Hepatocyte (in vitro differentiated cells): ENCODE measurements around the gene ZMIZ1. TPM values are rescaled to one million over a fixed set of nuclear protein-coding genes. Genes with fewer than 3 reads are reported as not detected.

ENCODE experiments used
- DNase-seq: peaks from one replicate; pipeline ENCODE4 v3.0.0-alpha.2; 2016; ENCODE audit warnings: low spot score
- H2AFZ ChIP-seq: fragments of 200-600 bp; sonication (generic); 2 replicates; pipeline ENCODE4 v1.6.0; 2016; ENCODE audit warnings: antibody characterized with exemption, mild to moderate bottlenecking
- H3K27ac ChIP-seq: fragments of 200-600 bp; sonication (generic); 2 replicates; pipeline ENCODE4 v1.5.1; 2016; ENCODE audit warnings: mild to moderate bottlenecking
- H3K27me3 ChIP-seq: fragments of 200-600 bp; sonication (generic); 2 replicates; pipeline ENCODE4 v1.6.1; 2016
- H3K36me3 ChIP-seq: fragments of 200-600 bp; sonication (generic); replicated peaks from 2 replicates; pipeline ENCODE4 v1.5.1; 2016; ENCODE audit warnings: low read depth; ENCODE audit not compliant: insufficient read depth
- H3K4me1 ChIP-seq: fragments of 200-600 bp; sonication (generic); 2 replicates; pipeline ENCODE4 v1.5.1; 2016; ENCODE audit warnings: mild to moderate bottlenecking, moderate library complexity; ENCODE audit not compliant: insufficient read depth
- H3K4me2 ChIP-seq: fragments of 200-600 bp; sonication (generic); 2 replicates; pipeline ENCODE4 v1.6.0; 2016
- H3K4me3 ChIP-seq: fragments of 200-600 bp; sonication (generic); 2 replicates; pipeline ENCODE4 v1.5.1; 2016; ENCODE audit warnings: mild to moderate bottlenecking
- H3K79me2 ChIP-seq: fragments of 200-600 bp; sonication (generic); 2 replicates; pipeline ENCODE4 v1.6.0; 2017; ENCODE audit warnings: mild to moderate bottlenecking
- H3K9me2 ChIP-seq: fragments of 200-600 bp; sonication (generic); replicated peaks from 2 replicates; pipeline ENCODE4 v1.6.0; 2017; ENCODE audit warnings: mild to moderate bottlenecking; ENCODE audit not compliant: insufficient read depth
- H3K9me3 ChIP-seq: fragments of 200-600 bp; sonication (generic); 2 replicates; pipeline ENCODE4 v1.5.1; 2016; ENCODE audit warnings: low read depth, mild to moderate bottlenecking
- H4K20me1 ChIP-seq: fragments of 200-600 bp; sonication (generic); 2 replicates; pipeline ENCODE4 v1.6.0; 2016; ENCODE audit warnings: mild to moderate bottlenecking; ENCODE audit not compliant: insufficient read depth, poor library complexity, severe bottlenecking
- EZH2 ChIP-seq: fragments of 200-600 bp; sonication (generic); IDR thresholded peaks from 2 replicates; pipeline ENCODE4 v1.6.1; 2016; ENCODE audit warnings: antibody characterized with exemption, mild to moderate bottlenecking, borderline replicate concordance
- EZH2phosphoT487 ChIP-seq: fragments of 200-600 bp; sonication (generic); IDR thresholded peaks from one replicate; pipeline ENCODE4 v1.6.1; 2018; ENCODE audit warnings: antibody characterized with exemption, mild to moderate bottlenecking, low read depth, moderate library complexity; ENCODE audit not compliant: unreplicated experiment, severe bottlenecking
- WGBS: methylation state at CpG from one replicate; pipeline ENCODE4 v1.1.6; 2016; ENCODE audit warnings: low lambda C conversion rate; ENCODE audit errors: missing lambda C conversion rate; 5-methylcytosine and 5-hydroxymethylcytosine counted together
- polyA plus RNA-seq: library from polyadenylated mRNA; unstranded; fragments of >200 nt; fragmentation: Nextera tagmentation; extraction: Ambion mirVana; gene quantifications from 2 replicates; pipeline ENCODE4 v1.2.1, GENCODE V29; 2016
- total RNA-seq: library from RNA; depleted of rRNA; stranded (reverse); fragments of >200 nt; gene quantifications from 2 replicates; pipeline ENCODE4 v1.2.3, GENCODE V29; 2014
- TF ChIP-seq, protein P1 (sequence below): fragments of 200-600 bp; sonication (generic); IDR thresholded peaks from 2 replicates; pipeline ENCODE4 v1.5.1; 2016; ENCODE audit warnings: antibody characterized with exemption, mild to moderate bottlenecking; ENCODE audit not compliant: poor library complexity

The ZMIZ1 gene
- total and polyA plus RNA-seq, 2 experiments from 2014 or later: 30.9 to 32.4 TPM

DNA sequence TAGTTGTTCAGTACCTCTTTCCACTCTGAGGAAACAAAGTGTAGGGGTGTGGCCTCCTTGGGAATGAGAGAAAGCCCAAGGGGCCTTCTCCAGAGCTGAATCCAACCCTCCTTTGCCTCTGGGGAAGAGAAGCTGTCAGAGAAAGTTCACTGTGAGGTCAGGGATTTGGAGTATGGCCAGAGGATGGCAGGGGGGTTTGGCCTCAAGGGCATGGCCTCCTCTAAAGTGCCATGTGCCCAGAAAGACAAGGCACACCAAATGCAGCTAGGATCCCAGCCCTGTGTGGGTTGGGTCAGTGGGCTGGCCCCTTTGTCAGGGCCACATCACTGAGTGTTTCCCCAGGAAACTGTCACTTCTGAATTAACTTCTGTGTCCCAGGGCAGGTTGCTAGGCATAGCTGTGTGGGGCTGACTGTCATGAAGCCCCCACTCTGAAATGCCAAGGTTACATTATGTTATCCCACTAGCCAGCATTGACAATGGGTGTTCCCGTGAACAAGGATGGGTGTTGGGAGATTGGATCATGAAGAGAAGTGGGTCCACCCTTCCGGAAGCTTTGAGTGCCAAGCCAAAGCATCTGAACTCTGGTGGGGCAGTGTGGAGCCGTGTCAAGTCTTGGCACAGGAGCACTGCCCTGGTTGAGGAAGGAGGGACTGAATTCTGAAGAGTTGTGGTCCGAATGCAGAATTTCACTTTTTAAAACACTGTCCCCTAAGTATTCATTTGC is 123.3 kb downstream of the ZMIZ1 start:
- H3K27ac ChIP-seq: no peak overlapping the region
- H3K79me2 ChIP-seq: peaks cover 74% of the 10 kb centered on the region

DNA sequence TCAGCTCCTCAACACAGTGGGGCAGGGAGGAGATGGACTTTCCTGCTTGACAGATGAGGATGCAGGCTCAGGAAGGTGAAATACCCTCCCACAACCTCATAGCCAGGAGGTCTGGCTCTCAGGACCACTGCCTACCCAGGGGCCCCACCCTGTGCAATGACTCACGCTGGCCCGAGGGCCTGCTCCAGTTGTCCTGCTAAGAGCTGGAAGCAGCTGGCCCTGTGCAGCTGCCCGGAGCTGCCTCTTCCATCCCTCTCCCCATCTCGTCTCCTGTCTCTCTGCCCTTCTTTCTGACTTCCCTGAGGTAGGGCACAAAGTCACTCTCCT is 123.9 kb downstream of the ZMIZ1 start:
- no peaks in the 10 kb centered on the region for H3K36me3 ChIP-seq
- H3K27me3 ChIP-seq: no peaks in the 10 kb centered on the region
- H3K27ac ChIP-seq: no peak overlapping the region
- peaks cover 34% of the 10 kb centered on the region for H4K20me1 ChIP-seq
- no peaks in the 10 kb centered on the region for H3K9me3 ChIP-seq
- no peak for DNase-seq
- H2AFZ ChIP-seq: no peak overlapping the region
- H3K9me2 ChIP-seq: no peaks in the 10 kb centered on the region
- peaks cover 14% of the 10 kb centered on the region for H3K4me1 ChIP-seq
- H3K79me2 ChIP-seq: peaks cover 71% of the 10 kb centered on the region
- H3K4me2 ChIP-seq: no peak overlapping the region
- TF ChIP-seq EZH2phosphoT487 (no peak), EZH2 (no peak)
- TF ChIP-seq, protein P1, sequence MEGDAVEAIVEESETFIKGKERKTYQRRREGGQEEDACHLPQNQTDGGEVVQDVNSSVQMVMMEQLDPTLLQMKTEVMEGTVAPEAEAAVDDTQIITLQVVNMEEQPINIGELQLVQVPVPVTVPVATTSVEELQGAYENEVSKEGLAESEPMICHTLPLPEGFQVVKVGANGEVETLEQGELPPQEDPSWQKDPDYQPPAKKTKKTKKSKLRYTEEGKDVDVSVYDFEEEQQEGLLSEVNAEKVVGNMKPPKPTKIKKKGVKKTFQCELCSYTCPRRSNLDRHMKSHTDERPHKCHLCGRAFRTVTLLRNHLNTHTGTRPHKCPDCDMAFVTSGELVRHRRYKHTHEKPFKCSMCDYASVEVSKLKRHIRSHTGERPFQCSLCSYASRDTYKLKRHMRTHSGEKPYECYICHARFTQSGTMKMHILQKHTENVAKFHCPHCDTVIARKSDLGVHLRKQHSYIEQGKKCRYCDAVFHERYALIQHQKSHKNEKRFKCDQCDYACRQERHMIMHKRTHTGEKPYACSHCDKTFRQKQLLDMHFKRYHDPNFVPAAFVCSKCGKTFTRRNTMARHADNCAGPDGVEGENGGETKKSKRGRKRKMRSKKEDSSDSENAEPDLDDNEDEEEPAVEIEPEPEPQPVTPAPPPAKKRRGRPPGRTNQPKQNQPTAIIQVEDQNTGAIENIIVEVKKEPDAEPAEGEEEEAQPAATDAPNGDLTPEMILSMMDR: no peak
- WGBS: 71% methylated on average over 4 of the region's 4 CpGs
- no peak overlapping the region for H3K4me3 ChIP-seq

More for the DNA sequence above, 123.3 kb downstream of the ZMIZ1 start:
- WGBS: 88% methylated on average over 4 of the region's 4 CpGs
- Histone ChIP-seq H3K4me2 (no peak overlapping the region), H3K9me3 (no peaks in the 10 kb centered on the region), H3K36me3 (no peaks in the 10 kb centered on the region), H3K4me3 (no peak overlapping the region), H4K20me1 (peaks cover 32% of the 10 kb centered on the region), H3K27me3 (no peaks in the 10 kb centered on the region), H3K9me2 (no peaks in the 10 kb centered on the region), H3K4me1 (peaks cover 19% of the 10 kb centered on the region), H2AFZ (no peak overlapping the region)
- TF ChIP-seq, protein P1: no peak
- TF ChIP-seq EZH2 (no peak), EZH2phosphoT487 (no peak)
- DNase-seq: no peak

DNA sequence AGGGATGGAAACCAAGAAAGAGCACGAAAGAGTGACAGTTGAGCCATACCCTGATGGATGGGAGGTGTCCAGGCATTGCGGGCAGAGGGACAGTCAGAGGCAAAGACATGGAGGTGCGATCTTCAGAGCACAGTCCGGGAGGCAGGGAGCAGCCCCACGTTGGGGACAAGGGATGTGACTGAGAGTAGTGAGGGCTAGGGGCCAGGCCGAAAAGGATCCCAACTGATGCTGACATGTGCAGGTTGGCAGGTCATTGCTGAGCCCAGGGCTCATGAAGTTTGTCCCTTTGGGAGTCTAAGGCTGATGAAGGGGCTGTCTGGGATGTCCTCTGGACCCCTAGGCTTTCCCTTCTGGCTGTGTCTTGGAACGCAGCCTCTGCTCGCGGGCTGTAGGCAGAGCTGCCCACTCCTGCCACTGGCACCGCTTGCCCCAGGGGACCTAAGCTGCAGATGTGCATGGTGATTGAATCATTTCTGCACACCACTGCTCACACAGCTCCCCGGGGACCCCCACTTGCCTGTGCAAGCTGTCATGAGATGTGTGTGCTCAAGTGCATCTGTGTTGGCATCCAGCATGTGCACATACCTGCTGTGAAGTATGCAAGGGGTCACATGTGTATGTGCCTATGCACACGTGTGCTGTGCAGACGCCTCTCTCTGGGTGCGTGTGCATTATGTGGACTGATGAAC is 125.1 kb downstream of the ZMIZ1 start:
- WGBS: 90% methylated on average over 14 of the region's 14 CpGs
- peaks cover 12% of the 10 kb centered on the region for H3K4me1 ChIP-seq
- no peaks in the 10 kb centered on the region for H3K9me3 ChIP-seq
- H3K9me2 ChIP-seq: no peaks in the 10 kb centered on the region
- DNase-seq: no peak
- H3K27me3 ChIP-seq: no peaks in the 10 kb centered on the region
- H3K4me2 ChIP-seq: no peak overlapping the region
- TF ChIP-seq EZH2phosphoT487: no peak
- no peak for TF ChIP-seq EZH2
- TF ChIP-seq, protein P1: no peak
- no peak overlapping the region for H2AFZ ChIP-seq
- H3K79me2 ChIP-seq: peaks cover 71% of the 10 kb centered on the region
- no peak overlapping the region for H3K4me3 ChIP-seq
- peaks cover 34% of the 10 kb centered on the region for H4K20me1 ChIP-seq
- H3K36me3 ChIP-seq: no peaks in the 10 kb centered on the region
- no peak overlapping the region for H3K27ac ChIP-seq
